Thyroid gland (tissue), 4 donors: ENCODE data around the gene CDH20.

Experiments used
- CTCF ChIP-seq, 6 experiments: fragments of 200-600 bp in 3 of 6; fragments of 450-650 bp in 3 of 6; sonication (generic) in 3 of 6; IDR thresholded peaks; one replicate each; pipeline ENCODE4 v1.5.1; 2016 to 2019; ENCODE audit warnings: antibody characterized with exemption in 6 of 6, mild to moderate bottlenecking in 2 of 6, inconsistent platforms in 1 of 6, moderate library complexity in 1 of 6
- POLR2A ChIP-seq, 2 donors: fragments of 450-650 bp; IDR thresholded peaks; one replicate each; pipeline ENCODE4 v1.6.1; 2017; ENCODE audit warnings: antibody characterized with exemption in 2 of 2, mild to moderate bottlenecking in 2 of 2, moderate library complexity in 1 of 2

GRCh38 chr18:61466736-61467135 is 133.5 kb downstream of the CDH20 start:
- TF ChIP-seq CTCF (IDR thresholded peaks at IDR 0.05) = no peak
- no peak for TF ChIP-seq POLR2A (IDR thresholded peaks at IDR 0.05)
